ENCODE data around the gene MYO1E.

- TF ChIP-seq POLR2AphosphoS5 (IDR thresholded peaks at IDR 0.05; ENCODE audit: low read depth, low read length) (no peak), TAF1 (IDR thresholded peaks at IDR 0.05; ENCODE audit: low read depth, low read length) (no peak), POLR2A (IDR thresholded peaks at IDR 0.05; ENCODE audit: low read depth, low read length) (no peak)
Measured at GRCh38 chr15:59191855-59192237, 180.8 kb downstream of the MYO1E start.
